ENCODE data around the gene SLC16A3.
"Not testable (repeated sequence)": the region's sequence is repeated elsewhere in the genome, so short reads cannot be mapped to it uniquely, and the experiment has no call there.

The SLC16A3 gene

DNA sequence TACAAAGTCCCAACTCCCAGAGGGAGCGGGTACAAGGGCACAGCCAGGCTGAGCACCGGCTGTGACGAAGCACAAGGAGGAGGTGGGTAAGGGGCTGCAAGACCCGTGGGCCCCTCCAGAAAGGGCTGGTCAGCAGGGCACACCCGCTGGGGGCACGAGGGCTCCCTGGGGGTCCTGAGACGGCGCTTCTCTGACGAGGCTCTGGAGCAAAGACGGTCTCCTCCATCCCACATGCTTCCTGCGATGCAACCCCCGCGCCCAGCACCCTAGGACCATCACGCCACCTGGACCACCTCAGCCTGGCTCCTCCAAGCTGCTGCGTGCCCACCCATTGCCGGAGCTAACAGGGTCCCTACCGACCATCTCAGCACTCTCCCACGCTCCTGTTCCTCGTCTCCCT lies 24.9 kb upstream of the SLC16A3 start:
- in situ Hi-C loops (cut with MboI; ENCODE audit: low sequenced_read_pairs, unreplicated experiment) = no loop called here
- TF ChIP-seq, protein P1, sequence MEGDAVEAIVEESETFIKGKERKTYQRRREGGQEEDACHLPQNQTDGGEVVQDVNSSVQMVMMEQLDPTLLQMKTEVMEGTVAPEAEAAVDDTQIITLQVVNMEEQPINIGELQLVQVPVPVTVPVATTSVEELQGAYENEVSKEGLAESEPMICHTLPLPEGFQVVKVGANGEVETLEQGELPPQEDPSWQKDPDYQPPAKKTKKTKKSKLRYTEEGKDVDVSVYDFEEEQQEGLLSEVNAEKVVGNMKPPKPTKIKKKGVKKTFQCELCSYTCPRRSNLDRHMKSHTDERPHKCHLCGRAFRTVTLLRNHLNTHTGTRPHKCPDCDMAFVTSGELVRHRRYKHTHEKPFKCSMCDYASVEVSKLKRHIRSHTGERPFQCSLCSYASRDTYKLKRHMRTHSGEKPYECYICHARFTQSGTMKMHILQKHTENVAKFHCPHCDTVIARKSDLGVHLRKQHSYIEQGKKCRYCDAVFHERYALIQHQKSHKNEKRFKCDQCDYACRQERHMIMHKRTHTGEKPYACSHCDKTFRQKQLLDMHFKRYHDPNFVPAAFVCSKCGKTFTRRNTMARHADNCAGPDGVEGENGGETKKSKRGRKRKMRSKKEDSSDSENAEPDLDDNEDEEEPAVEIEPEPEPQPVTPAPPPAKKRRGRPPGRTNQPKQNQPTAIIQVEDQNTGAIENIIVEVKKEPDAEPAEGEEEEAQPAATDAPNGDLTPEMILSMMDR (IDR thresholded peaks at IDR 0.05; ENCODE audit: borderline replicate concordance, control extremely low read depth, extremely low read depth, insufficient read depth, missing control alignments) = no peak
- no peak for DNase-seq (ENCODE audit: low spot score)

DNA sequence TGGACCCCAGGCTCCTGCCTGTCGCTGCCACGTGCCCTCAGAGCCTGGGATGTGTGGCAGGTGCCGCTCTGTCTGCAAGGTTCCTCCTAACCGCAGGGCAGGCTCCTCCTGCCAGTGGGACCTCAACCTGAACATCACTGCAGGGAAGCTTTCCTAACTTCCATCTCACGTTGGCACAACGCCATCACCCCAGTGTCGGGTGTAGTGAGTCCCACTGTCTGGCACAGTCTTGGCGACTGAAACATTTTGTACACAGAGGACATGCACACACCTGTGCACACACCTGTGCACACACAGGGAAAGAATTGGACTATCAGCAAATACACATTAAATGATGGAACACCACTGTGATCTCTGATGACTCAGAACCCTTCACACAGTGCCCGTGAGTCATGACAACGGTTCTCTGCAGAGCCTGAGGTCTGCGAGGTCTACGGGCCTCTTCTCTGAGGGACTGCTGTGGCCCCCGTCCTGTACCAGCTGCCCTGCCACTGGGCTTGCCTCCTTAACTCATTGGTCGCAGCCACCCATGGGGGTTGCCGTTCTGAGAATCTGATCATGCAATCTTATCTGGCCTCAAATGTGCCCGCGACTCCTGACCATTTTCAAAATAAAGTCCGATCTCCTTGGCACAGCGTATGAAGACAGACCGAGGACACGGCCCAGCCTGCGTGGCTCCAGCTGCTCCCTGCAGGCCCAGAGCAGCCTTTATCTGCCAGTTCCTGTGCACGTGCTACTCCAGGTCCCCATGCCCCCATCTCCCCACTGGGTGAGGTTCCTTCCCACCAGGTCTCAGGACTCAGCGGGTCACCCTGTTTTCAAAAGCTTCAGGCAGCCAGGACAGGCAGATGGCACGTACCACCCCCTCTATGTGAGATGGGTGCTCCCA lies 23.8 kb upstream of the SLC16A3 start:
- no peak for DNase-seq (ENCODE audit: low spot score)
- in situ Hi-C loops (cut with MboI; ENCODE audit: low sequenced_read_pairs, unreplicated experiment) = no loop called here
- TF ChIP-seq, protein P1 (IDR thresholded peaks at IDR 0.05; ENCODE audit: borderline replicate concordance, control extremely low read depth, extremely low read depth, insufficient read depth, missing control alignments) = no peak

DNA sequence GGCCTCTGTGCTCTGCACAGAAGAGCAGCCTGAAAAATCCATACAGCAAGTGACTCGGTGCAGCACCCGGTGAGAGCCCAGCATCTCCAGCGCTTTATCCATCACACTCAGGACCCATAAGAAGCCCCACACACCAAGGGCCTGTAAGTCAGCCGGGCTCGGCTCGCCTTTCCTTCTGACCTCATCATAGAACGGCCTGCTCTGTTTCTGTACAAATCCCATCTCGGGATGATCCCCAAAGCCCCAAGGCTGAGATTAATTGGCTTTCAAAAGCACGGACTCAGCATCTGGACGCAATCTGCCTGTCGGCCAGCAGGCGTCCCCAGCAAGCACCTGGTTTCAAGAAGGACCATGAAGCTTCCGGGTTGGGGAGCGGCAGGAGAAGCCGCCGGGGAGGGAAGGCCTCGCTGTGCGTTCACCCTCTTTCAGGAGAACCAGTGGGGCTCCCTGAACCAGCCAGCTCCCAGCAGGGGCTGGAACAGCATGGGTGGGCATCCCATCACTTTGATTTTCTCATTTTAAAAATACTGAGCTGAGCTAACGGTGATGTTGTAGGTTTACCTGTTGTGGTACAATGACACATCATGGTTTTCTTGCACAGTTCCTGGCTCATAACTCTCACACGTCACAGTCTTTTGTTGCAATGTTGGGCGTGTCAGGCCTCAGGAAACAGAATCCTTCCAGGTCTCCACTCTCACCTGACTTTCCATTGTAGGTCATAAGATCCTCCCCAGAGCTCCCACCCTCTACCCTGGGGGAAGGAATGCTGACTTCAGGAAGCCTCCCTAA lies 22.9 kb upstream of the SLC16A3 start:
- peak; percentile 90 for DNase-seq (ENCODE audit: low spot score)
- TF ChIP-seq, protein P1 (IDR thresholded peaks at IDR 0.05; ENCODE audit: borderline replicate concordance, control extremely low read depth, extremely low read depth, insufficient read depth, missing control alignments) = peak; percentile 82
- in situ Hi-C loops (cut with MboI; ENCODE audit: low sequenced_read_pairs, unreplicated experiment) = no loop called here

DNA sequence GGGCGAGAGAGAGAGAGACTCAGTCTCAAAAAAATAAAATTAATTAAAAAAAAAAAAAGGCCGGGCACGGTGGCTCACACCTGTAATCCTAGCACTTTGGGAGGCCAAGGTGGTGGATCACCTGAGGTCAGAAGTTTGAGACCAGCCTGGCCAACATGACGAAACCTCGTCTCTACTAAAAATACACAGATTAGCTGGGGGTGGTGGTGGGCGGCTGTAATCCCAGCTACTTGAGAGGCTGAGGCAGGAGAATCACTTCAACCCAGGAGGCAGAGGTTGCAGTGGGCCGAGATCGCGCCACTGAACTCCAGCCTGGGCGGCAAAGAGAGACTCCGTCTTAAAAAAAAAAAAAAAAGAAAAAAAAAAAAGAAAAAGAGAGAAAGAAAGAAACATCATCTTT lies 18.2 kb upstream of the SLC16A3 start:
- DNase-seq (ENCODE audit: low spot score); in situ Hi-C loops (cut with MboI; ENCODE audit: low sequenced_read_pairs, unreplicated experiment): not testable (repeated sequence)

DNA sequence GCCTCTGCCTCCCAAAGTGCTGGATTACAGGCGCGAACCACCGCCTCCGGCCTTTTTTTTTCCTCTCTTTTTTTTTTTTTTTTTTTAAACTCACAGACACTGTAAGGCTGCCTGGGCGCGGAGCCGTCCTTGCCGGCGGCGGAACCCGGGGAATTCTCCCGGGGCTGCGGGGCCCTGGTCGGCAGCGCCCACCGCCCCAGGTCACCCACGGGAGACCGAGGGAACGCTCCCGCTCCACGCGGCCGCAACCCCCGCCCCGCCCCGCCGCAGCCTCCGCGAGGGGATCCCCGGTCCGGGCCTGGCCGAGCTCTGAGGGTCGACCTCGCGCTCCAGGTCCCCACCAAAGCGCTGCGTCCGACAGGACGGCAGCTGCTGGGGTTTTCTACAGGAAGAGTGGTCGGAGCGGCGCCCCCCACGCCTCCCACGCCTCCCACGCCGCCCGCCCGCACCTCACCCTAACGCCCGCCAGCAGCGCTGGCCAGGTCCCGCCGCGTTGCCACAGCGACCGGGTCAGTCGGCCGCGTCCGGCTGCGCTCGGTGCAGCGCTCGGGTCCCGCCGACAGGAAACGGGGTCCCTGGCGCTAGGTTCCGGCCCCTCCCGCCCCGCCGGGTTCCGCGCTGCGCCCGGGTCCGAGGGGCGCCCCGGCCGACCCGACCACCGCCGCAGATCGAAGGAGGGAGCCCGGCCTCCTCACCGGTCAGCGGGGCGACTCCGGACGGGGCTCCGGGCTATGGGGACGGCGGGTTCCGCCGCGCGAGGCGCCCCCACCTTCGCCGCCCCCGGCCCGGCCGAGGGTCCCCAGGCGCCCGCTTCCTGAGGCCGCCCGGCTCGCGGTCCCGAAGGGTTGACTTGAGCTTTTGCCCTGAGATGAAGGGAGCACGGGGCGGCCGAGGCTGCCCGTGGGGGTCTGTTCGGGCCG lies 16.3 kb upstream of the SLC16A3 start, which contains the start of gene CCDC57:
Gene CCDC57 (minus strand): TSS at position 512 of the 920 bp plus-strand sequence. CDS start 10,898 bp downstream, outside the sequence.
- TF ChIP-seq, protein P1 (IDR thresholded peaks at IDR 0.05; ENCODE audit: borderline replicate concordance, control extremely low read depth, extremely low read depth, insufficient read depth, missing control alignments) = no peak
- in situ Hi-C loops (cut with MboI; ENCODE audit: low sequenced_read_pairs, unreplicated experiment) = no loop called here
- peak; percentile 97 for DNase-seq (ENCODE audit: low spot score)

DNA sequence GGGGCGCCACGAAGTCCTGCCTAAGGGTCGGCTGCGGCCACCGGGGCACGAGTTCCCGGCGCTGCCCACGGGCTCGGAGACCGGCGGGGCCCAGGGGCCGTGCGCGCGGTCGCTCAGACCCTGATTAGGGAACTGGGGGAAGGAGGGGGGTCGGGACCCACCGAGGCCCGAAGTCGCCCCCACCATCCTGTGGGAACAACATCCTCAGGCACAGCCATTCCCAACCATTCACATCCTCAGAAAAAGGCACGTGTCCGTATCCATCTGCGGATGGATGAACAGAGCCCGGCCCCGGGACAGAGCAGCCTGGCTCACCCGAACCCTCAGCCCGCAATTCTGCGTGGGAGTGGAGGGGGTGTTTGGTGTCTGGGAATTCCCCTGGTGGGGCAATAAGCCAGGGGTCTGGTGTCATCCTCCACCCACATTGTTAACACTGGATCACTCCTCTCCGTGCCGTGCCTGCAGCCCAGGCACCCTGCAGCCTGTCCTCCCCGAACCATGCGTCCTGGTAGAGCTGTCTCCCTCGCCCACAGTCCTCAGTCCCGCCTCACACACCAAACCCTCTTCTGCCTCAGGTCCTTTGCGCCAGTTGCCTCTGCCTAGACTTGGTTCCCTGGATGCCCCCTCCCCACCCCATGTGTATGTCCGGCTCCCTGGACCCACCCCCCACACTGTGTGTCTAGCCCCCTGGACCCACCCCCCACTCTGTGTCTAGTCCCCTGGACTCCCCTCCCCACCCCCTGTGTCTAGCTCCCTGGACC lies 15.4 kb upstream of the SLC16A3 start:
- TF ChIP-seq, protein P1 (IDR thresholded peaks at IDR 0.05; ENCODE audit: borderline replicate concordance, control extremely low read depth, extremely low read depth, insufficient read depth, missing control alignments) = no peak
- in situ Hi-C loops (cut with MboI; ENCODE audit: low sequenced_read_pairs, unreplicated experiment) = no loop called here
- DNase-seq (ENCODE audit: low spot score) = peak; percentile 76

Data from GM13976 (cell line).